Kasumi-1 (cell line): ENCODE measurements around the gene TRIM8.
A peak's percentile ranks its signal among the peaks of the same experiment; 100 is the strongest.
"Not testable (repeated sequence)": the region's sequence is repeated elsewhere in the genome, so short reads cannot be mapped to it uniquely, and the experiment has no call there.

ENCODE experiments used
- DNase-seq, 2 experiments: peaks; one replicate each; lab custom pipeline; 2025; lab: John Stamatoyannopoulos, UW

Gene TRIM8

GRCh38 chr10:102670871-102671434, 26.7 kb downstream of the TRIM8 start:
- no peak for DNase-seq

DNA sequence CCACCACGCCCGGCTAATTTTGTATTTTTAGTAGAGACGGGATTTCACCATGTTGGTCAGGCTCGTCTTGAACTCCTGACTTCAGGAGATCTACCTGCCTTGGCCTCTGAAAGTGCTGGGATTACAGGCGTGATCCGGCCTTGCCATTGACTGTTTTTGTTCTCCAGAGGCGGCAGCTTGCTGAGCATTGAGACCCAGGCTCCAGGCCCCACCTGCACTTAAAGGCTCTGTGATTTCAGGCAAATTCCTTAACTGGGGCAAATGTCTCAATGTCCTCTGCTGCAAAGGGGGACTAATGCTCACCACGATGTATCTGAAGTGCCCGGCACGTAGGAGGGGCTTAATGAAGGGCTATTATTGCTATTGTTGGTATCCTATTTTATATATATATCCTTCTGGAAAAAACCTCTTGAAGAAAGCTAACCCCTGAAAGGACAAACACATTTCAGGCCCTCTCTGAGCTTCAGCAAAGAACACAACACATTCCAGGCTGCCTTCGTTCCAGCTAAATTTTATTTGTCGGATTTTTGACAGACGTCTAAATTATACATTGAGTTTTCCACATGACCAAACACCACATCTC, 29.0 kb downstream of the TRIM8 start:
- DNase-seq: no peak

DNA sequence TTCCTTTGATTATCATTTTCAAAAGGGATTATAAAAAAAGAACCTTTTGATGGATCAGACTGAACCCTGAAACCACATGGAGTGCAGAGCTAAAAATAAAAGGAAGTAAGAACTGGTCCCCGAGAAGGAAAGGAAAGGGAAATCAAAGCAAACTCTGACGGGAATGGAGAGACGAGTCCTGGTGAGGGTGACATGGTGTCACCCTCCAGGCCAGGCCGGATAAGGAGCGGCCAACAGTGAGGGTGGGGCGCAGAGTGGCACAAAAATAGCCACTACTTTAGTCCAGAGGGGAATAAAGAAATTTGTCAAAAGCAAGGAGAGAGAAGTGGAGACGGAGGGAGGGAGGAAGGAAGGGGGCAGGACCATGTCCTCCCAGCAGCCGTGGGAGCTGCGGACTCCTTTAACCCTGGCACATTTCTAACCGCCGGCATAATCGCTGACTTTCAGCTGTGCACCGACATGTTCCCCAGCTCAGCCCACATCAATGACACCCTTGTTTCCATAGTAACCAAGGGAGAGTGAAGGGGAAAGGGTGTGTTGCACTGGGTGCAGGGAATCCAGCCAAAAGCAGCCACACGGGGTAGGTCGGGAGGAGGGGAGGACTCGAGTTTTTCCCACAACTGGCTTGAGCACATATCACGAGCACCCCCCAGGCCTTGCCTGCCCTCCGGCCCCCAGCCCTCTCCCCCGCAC, 29.7 kb downstream of the TRIM8 start:
- peak; percentile 75 to 81 for DNase-seq

GRCh38 chr10:102674566-102674965, 30.3 kb downstream of the TRIM8 start:
- DNase-seq: no peak

DNA sequence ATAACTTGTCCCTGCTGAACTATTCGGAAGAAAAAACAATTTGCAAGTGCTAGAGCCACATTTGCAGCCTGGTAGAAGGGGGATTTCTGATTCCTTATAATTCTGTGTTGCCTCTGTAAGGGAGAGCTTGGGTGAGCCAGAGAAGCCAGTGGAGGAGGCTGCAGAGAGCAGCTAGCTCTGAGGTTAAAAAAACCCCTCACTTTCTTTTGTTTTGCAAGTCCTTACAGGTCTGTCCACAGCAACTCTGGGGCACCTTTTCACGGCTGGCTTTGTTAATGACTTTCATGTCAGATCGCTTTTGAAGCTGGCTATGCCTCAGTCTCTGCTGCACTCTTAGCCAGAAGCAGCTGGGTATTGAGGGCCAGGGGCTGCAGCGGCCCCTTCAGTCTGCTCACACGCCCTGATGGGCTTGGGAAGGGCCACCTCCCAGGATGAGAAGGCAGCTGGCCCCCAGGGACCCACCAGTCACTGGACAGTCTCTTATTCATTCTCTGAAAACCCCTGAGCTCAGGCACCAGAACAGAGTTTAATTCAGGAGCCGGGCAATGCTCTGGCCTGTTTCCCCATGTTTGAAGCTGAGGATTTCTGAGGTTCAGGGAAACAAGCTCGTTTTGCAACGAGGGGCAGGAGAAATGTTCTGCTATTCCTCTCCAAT, 30.9 kb downstream of the TRIM8 start:
- DNase-seq: no peak

DNA sequence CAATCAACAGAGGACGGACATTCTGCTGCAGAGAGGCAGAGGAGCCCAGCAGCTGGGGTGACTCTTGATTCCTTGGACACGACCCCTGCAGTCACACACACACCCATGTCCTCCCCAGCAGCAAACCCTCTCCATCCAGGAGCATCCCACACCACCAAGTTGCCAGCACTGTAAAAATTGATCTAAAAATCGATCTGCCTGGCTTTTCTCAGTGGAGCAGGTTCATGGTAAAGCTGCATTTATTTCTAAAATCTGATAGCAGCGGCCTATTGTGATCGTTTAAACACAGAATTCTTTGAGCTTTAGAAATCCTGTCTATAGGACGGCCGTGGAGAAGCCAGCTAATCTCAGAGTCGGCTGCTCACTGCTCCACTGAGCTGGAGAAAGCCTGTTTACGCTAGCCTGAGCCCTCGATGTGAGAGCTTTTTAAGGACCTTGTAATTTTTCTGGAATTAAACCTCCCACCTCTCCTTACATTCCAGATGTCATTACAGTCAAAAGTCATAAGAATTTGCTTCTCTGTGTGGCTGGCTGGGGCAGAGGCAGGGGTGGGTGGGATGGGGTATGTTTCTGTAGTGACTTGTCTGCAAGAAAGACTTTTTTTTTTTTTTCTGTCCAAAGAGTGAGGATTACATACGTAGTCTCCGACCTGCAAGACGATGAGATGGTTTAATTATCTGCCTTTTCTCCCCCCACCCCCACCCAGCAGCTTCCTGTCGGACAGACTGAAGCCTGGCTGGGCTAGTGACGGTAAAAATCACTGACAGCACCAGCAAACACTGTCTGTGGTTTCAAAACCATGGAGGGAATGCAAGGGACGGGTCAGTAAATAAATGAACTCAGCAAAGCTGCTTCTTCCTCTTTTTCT, 31.6 kb downstream of the TRIM8 start:
- peak; percentile 57 to 63 for DNase-seq

- DNase-seq: no peak
Measured at GRCh38 chr10:102676534-102677315, 32.4 kb downstream of the TRIM8 start.

DNA sequence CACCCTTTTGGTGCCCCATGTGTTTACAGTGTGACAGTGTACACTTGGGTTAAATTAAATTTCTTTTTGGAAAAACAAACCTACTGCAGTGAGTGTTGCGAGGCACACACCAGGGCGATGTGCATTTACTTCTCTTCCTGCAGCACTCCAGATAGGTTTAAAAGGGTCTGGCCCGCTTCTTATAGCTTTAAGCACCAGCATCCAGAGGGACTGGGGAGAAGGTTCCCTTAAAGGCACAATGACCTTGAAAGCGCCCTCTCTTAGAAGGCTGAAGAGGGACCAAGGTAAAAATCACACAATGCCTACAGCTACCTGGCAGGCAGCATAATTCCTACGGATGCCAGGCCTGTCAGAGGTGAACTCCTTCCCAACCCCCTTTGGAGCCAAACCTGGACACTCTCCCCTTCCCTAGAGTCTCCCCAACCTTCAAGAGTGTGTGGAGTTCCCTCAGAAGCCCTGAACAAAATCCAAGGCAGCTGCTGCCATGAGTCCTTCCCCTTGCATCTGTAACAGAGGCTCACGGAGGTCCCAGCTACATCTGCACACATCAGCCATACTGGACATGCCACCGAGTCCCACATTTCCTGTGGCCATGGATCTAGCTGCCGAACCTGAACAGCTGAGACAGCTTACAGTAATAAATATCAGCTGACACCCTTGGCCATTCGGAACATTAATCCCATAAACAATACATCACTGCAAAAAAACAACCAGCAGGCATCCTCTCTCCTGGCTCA, 33.2 kb downstream of the TRIM8 start:
- DNase-seq: no peak

DNA sequence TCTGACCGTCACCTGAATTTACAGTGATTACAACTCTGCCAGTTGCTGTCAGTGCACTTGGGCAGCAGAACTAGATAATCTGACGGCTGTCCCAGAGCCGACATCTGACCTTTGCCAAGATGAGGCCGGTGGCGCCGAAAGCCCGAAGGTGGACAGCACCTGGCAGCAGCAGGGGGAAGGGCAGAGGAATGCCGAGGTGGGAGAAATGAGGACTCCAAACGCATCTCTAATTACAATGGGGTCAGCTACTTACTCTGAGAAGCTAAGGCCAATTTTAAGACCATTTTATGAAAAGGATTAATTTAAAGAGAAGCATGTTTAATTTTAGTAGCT, 33.8 kb downstream of the TRIM8 start:
- no peak for DNase-seq

GRCh38 chr10:102678842-102679289, 34.6 kb downstream of the TRIM8 start:
- peak; percentile 45 to 47 for DNase-seq

GRCh38 chr10:102679596-102679995, 35.3 kb downstream of the TRIM8 start:
- DNase-seq: no peak

DNA sequence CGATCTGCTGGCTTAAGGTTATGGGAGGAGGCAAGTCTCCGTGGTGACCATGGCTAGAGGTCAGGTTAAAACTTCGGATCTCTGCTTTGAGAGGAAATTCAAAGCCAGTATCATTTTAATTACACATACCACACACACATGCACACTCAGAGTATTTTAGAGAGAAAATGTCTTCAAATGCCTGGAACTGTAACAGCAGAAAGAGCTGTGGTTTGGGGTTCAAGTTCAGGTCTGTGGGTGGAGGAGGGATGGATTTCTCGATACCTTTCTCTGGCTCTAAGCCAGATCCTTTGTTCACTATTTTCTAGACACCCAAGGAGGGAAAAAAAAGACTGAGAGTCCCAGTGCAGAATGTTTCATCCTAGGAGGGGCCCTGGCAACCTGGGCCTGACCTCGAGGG, 37.4 kb downstream of the TRIM8 start:
- no peak for DNase-seq

GRCh38 chr10:102682416-102682815, 38.1 kb downstream of the TRIM8 start:
- no peak for DNase-seq

DNA sequence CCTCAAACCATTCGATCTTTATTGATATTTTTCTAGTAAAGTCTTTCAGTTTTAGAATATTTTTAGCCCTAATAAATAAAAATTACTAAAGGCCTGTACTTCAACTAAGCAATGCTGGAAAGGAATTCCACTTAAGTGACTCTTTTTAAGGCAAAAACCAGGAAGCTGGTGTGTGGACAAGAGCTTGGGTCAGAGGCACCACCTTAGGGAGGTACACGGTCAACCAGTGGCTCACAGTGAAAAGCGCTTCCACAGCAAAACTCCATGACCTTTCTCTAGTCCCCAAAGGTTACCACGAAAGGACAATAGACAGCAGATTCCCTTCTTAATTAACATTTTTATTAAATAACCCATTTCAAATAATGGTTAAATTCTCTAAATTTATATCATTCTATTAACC, 38.7 kb downstream of the TRIM8 start:
- DNase-seq: no peak

DNA sequence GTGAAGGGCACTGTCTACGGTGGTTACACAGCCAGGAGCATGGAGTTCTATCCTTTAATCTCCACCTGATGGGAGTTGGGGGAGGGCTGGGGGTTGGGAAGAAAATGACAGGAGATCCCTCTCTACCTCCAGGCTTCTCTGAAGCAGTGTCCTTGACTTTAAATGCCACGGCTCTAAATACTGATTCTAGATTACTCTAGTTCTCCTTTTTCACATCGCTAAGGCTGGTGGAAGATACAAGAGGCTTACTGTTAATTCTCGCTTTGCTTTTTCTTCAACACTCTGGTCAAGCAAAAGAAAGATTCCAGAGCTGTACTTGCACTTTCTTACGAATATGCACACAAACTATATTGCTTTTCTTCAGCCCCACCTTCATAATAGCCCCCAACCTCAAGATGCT, 39.5 kb downstream of the TRIM8 start:
- DNase-seq: peak in 1 of 2 experiments; percentile 15

GRCh38 chr10:102691285-102692066, 47.2 kb downstream of the TRIM8 start:
- no peak for DNase-seq

- not testable (repeated sequence) for DNase-seq
Measured at GRCh38 chr10:102695401-102695800, 51.1 kb downstream of the TRIM8 start.

GRCh38 chr10:102696736-102697135, 52.5 kb downstream of the TRIM8 start:
- DNase-seq: no peak

- DNase-seq: no peak
Measured at GRCh38 chr10:102698894-102699293, 54.6 kb downstream of the TRIM8 start.

GRCh38 chr10:102701272-102701671, 57.0 kb downstream of the TRIM8 start:
- DNase-seq: no peak
